CD4-positive, alpha-beta T cell treated with Interferon alpha-2 for 1 hour (primary cell): ENCODE measurements around the gene RUVBL1.
"Not testable (repeated sequence)": the region's sequence is repeated elsewhere in the genome, so short reads cannot be mapped to it uniquely, and the experiment has no call there.

Experiments used
- DNase-seq, 2 donors: peaks; one replicate each; pipeline ENCODE4 v3.0.0-alpha.2; 2020 to 2022

The RUVBL1 gene

DNA sequence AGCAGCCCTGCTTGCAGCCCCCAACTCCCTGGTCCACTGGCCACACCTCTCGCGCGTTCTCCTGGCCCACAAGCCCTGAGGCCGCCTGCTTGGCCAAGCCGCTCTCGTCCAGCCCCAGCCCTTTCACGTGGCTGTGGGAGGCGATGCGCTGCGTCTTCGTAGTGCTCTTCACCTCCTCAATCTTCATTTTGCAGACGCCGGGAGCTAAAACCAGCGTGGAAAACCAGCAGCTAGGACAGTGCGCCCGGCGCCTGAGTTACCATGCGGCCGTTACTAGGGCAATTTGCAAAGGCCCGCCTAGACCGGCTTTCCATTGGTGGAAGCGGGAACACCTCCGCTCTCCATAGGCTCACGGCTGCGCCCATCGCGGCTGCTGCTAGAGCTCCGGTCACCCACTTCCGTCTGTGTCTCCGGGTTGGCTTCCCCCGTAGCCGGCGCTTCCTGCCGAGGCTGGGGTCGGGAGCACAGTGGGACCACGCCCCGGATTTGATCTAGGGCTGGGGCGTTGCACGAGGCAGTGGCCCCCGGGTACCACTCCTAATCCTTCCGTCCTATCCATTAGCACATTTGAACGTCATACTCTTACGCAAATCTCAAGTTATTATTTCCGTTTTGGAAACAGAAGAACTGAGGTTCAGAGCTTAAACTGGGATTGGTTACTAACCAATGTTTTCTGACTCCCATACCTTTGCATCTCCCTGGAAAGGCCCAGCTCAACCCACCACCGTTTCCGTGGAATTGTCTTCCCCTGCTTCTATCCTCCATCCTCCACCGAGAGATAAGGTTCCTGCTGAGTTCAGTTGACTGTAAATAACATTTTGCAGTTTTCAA is at the start of gene RUVBL1:
Gene RUVBL1, minus strand, starts transcription at position 275 of the 831 bp plus-strand sequence. Its CDS starts 88 bp downstream, at position 187.
- peak; percentile 97 for DNase-seq

DNA sequence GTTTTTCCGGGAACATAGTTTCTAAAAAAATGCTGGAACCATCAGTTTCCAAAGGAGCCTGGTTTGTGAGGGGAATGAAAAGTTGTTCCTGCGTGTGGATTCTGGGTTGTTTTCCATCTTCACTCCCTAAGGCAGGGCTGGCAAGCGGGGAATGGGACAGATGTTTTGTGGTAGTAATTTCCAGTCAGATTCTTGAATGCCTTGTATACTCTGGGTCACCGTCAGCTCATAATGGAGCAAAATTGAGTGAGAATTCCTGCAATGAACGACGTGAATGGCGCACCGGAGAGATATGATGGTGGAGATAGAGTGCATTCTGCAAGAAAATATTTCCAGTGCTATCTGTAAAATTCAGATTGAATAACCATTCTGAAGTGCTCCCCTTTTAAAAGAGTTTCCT is 49.6 kb upstream of the RUVBL1 start:
- no peak for DNase-seq

DNA sequence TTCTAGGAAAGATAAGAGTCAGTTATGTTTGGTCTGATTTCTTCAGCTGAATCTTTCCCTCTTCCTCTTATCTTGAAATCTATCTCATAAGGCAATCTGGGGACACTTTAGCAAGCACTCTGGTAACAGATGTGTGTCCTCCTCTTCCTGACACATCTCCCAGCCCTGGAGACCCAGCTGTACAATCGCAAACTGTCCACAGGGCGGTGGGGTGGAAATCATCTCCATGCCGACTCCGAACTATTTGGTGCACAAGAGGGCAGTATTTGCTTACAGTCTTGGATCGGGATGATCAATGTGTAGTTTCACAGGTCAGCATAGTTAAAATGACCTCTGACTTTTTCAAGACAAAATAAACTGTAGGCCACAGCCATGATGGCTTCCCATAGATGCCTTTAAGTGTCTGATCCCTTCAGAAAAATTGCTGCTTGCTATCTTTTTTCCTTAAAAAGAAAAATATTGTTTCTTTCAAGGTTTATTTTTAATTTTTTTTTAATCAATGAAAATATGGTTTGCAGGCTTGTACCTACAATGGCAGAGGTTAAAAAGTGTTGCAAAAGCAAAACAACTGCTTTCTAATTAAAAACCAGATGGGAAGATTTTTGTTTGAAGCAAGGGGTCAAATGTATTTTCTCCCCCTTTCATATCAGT is 47.4 kb upstream of the RUVBL1 start:
- DNase-seq = peak in 1 of 2 donors; percentile 12

DNA sequence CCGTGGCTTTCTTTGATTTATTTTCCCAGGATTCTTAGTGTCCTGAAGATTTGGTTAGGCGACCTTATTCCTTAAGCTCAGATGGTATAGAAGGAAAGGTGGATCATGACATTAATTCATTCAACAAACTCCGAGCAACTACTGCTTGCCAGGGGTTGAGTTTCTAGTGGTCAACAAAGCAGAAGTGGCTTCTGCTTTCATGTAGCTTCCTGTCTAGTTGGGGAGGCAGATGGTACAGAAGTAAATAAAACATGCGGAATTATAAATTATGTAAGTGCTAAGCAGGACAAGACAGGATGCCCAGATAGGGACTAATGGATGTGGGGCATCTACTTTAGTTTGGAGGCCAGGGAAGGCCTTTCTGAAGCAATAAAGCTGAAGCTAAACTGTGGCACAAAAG is 45.2 kb upstream of the RUVBL1 start:
- no peak for DNase-seq

DNA sequence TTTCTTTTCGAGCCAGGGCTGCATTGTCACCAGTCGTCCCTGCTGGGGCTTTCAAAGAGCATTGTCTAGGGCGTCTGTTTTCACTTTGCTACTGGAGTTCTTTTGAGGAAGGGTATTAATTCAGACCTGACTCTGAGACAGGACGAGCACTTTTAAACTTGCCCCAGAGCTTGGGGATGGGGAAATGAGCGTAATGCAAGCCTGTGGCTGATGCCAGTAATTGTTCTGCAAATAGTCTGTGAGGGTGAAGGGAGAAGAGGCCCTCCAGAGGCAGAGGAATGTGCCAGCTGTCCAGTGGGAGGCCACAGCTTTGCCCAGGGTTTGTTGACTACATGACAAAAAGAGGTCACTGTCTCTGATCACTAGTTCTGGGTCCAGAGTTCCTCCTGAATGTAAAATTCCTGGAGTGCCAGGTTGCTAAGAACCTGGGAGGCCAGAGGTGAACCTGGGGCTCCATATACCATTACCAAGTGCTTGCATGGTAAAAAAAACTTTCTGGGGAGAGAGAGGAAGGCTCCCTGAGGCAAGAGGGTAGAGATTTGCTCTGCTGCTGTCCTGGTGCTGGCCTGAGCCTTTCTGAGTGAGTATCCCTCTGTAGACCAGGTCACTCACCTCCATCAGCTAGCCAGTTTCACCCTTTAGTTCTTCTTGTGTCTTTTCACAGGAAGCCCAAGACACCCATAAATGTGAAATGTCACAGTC is 44.5 kb upstream of the RUVBL1 start:
- DNase-seq = no peak

DNA sequence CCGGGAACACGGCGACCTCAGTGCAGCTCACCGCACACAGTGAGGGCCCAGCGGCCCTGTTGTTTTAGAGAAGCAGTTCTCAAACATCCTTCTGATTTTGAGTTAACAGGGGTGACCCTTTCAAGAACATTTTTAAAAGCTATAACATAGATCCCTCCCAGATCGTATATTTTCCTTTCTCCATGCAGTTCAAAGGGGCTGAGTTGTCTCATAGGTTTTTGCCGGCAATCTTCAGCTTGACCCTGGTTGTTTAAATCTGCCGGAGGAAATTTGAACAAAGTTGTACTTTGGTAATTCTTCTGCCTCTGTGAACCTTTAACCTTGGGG is 44.0 kb upstream of the RUVBL1 start:
- DNase-seq = no peak

DNA sequence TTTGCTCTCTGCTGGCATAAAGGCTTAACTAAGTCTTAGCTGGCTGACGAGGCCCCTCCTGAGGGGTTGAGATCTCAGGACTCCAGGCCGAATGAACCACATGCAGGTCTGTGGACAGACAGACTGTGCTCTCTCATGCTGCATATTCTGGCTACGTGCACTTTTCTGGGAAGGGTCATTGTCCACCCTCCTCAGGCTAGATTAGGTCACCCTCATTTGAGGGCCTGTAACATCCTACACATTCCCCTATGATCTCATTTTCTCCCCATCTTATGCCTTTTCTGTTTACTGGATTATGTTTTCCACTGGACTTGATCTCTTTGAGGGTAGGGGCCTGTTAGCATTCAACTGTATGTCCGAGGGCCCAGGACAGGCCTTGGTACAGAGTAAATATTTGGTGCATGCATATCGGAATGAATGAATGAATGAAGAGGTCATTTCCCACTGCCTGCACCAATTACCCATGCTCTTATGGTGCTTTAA is 43.4 kb upstream of the RUVBL1 start:
- DNase-seq = no peak

DNA sequence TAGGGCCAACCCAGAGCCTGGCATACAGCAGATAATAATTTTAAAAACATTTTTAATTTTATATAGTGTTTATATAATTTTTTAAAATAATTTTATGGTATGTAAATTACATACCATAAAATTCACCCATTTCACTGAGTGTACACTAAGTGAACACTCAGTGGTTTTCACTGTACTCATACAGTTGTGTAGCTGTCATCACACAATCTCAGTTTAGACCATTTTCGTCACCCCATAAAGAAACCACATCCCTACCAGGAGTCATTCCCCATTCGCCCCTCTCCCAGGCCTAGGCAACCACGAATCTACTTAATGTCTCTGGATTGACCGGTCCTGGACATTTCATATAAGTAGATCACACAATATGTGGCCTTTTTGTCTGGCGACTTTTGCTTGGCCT is 39.8 kb upstream of the RUVBL1 start:
- no peak for DNase-seq

DNA sequence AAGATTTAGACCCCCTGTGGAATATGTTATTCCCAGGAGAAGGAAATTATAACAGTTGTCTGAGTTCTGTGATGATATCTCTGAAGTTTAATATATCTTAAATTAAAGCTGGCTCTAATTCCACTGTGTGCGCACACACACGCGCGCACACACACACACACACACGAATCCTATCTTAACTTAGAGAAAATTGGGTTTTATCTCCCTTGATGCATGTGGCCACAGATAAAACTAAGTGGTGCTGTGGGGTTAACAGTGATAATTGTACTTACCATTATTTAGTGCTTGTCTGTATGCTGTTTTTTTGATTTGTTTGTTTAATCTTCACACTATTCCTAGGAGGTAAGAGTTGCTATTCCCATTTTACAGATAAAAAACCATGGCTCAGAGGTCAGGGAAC is 37.0 kb upstream of the RUVBL1 start:
- no peak for DNase-seq

DNA sequence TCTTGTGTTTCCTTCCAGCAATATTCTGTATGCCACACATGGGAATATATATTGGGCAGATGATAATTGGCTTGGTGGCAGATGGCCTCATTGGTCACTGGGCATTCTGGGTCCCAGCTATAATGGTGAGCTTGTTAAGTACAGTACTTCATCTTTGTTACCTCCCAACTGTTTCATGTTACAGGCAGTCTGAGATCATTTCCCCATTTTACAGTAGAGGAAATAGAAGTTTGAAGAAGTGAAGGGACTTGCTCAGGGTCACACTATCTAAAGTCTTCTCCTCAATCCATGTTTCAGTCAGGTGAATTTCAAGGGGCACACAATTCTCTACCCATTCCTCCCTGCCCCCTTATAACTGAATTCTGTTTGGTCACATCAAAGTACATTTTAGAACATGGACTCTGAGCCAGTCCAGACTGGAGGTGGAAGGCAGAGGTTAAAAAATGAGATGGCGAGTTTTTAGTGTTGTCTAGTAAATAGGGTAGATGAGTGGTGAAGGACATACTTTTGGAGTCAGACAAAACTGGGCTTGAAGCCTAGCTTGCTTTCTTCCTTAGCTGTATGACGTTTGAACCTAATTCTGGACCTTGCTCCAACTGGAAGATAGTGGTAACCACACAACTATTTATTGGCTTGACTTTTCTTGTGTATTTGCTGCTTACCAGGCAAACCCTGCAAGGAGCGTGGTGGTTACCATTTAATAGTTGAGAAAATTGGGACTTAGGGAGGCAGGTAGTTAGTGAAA is 32.2 kb upstream of the RUVBL1 start:
- no peak for DNase-seq

DNA sequence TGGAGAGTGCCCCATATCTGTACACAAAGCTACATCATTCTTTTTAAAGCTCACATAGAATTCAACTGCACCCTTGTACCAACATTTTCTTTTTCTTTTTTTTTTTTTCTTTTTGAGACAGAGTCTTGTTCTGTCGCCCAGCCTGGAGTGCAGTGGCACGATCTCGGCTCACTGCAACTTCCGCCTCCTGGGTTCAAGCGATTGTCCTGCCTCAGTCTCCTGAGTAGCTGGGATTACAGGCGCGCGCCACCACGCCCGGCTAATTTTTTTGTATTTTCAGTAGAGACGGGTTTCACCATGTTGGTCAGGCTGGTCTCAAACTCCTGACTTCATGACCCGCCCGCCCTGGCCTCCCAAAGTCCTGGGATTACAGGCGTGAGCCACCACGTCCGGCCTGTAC is 30.7 kb upstream of the RUVBL1 start:
- not testable (repeated sequence) for DNase-seq

DNA sequence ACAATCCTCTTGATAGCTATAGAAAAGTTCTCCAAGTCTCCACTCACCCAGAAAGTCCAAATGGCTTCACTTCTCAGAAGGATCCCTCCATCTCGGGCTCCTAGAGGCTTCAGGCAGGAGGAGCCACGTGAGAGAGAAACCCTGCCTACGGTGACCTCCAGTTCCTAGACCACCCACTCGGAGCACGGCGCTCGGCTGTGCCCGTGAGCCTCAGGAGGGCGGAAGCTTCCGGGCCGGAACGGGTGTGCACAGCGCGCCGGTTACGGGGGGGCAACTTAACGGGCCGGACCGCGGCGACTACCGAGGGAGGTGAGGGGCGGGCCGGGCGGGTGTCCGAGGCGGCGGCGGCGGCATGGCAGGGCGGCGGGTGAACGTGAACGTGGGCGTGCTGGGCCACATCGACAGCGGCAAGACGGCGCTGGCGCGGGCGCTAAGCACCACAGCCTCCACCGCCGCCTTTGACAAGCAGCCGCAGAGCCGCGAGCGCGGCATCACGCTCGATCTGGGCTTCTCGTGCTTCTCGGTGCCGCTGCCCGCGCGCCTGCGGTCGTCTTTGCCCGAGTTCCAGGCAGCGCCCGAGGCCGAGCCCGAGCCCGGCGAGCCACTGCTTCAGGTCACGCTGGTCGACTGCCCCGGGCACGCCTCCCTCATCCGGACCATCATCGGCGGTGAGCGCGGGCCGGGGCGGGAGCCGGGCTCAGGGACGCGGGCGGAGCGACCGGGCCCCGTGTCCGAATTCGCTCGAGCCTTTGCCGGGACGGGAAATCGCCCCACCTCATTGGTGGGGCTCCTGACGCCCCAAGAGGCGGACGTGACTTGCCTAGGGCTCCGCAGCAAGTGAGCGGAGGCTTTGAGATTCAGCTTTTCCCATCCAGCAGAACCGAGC is 29.8 kb upstream of the RUVBL1 start, which contains the start of gene EEFSEC:
Gene EEFSEC, plus strand, starts transcription at position 326 of the 886 bp plus-strand sequence. Its CDS starts 27 bp downstream, at position 353.
- peak; percentile 80 to 90 for DNase-seq

DNA sequence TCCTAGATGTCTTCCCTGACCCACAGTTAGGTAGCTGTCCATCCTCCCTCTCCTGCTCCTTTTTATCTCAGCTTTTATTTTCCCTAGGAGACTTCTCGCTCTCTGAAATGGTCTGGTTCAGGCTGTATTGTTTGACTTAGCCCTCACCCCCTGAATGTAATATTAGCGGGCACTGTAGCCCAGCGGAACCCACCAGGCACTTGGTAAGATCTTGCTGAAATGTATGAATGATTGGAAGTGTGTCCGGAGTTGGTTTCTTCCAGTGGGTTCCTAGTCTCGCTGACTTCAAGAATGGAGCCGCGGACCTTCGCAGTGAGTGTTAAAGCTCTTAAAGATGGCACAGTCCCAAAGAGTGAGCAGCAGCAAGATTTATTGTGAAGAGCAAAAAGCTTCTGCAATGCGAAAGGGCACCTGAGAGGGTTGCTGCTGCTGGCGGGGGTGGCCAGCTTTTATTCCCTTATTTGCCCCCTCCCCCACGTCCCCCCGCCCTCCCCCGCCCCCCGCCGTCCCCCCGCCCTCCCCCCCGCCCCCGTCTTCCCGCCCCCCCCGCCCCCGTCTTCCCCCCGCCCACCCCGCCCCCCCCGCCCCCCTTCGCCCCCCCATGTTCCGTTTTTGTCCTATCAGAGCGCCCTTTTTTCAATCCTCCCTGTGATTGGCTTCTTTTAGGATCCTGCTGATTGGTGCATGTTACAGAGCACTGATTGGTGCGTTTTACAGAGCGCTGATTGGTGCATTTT is 29.0 kb upstream of the RUVBL1 start:
- peak; percentile 74 to 86 for DNase-seq

DNA sequence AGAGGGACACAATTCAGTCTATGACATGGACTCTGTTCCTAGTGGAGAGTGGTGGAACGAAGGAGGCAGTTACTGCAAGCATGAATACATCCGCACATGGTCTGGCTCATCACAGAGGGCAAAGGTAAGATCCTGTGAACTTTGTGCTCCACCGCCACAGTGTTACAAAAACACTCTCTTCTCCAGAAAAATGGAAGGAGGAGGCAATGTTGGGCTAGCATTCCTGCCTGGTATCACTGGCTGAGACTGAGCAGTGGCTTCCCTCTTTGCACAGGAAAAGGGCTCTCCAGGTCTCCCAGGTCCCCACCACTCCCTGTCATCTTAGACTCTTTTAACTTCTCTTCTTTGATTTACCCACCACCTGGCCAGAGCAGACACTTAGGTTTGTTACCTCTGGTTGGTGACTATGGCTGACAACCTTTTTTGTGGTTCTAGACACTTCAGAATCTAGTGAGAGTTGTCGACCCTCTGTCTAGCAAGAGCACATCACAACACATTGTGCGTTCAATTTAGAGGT is 28.2 kb upstream of the RUVBL1 start:
- DNase-seq = no peak

DNA sequence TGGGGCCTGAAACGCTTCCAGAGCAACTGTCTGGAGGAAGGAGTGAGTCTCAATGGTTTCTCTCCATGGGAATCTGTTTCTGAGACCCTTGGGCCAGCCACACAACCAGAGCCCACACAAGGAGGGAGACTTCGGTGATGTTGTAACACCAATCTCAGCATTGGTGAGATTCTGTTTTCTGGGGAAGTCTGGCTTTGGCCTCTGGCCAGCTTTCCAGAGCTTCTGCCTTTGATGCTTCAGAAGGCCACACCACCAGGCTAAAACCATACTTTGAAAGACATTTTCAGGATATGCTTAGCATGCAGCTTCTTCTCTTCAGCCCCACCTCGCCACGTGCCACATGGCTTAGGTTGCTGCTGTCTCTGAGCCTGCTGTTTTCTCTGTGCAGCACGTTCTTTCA is 26.0 kb upstream of the RUVBL1 start:
- DNase-seq = no peak

DNA sequence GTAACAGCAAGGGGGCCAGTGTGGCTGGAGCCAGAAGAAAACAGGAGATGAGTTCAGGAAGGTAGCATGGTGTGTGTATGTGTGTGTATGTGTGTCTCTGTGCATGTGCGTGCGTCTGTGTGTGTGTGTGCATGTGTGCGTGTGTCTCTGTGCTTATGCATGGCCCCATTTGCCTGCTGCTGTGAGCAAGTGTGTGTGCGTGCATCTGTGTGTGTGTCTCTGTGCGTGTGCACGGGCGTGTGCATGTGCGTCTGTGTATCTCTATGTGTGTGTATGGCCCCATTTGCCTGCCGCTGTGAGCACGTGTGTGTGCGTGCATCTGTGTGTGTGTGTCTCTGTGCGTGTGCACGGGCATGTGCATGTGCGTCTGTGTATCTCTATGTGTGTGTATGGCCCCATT is 22.6 kb upstream of the RUVBL1 start:
- no peak for DNase-seq

DNA sequence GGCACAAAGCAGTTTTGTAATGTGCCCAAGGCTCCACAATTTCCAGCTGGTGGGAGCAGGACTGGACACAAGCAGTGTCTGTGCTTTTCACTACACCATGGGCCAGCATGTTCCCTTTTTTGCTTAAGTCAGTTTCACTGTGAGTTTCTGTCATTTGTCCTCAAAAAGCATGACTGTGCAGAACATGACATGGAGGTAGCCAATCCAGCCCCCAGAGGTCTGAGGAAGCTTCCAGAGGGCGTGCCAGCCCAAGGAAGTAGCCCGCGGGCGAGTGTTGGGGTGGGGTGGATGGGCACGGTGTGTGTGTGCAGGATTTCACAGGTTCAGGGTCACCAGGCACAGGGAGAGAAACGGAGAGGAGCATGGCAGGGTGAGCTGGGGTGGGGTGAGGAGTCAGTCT is 21.7 kb upstream of the RUVBL1 start:
- peak in 1 of 2 donors; percentile 21 for DNase-seq

DNA sequence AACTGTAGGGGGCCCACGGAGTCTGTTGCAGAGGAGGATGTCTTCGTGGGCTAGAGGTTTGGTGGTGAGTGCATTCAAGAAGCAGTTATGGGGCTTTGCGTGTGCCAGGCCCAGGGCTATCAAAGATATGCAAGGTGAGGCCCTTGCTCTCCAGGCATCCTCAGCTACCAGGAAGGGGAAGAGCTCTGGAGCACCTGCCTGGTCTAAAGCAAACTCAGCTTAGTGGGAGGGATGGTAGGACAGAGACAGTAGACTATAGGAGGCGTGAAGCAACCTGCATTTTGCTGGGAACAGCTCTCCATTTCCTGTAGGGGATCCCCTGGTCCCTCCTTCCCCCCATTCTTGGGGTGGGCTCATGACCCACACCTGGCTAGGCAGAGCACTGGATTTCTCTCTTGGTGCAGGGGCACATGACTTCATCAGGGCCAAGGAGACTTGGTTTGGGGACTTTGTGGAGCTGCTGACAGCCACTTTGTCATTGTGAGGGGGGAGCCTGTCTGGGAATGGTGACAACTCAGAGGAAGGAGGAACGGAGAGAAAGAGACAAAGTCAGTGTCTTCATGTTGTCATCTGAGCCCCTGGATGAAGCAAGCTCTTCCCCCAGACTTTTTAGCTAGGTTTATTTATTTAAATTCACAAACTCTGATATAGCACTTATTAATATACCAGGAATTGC is 21.0 kb upstream of the RUVBL1 start:
- no peak for DNase-seq

DNA sequence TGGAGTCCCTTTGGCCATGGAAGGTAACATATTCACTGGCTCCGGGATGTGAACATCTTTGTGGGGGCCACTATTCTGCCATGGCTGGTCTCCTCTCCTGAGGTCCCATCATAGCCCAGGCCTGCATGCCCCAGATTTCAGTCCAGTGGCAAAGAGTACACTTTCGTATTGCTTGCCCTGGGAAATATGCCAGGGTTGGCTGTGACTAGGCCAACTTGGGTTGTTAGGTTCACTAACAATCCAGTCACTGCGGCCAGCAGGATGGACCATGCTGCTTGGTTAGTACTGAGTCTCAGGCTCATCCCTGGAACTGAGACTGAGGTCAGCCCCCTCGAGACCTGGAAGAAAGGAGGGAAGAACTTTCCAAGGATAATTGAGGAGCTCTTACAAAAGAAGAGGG is 19.9 kb upstream of the RUVBL1 start:
- no peak for DNase-seq

DNA sequence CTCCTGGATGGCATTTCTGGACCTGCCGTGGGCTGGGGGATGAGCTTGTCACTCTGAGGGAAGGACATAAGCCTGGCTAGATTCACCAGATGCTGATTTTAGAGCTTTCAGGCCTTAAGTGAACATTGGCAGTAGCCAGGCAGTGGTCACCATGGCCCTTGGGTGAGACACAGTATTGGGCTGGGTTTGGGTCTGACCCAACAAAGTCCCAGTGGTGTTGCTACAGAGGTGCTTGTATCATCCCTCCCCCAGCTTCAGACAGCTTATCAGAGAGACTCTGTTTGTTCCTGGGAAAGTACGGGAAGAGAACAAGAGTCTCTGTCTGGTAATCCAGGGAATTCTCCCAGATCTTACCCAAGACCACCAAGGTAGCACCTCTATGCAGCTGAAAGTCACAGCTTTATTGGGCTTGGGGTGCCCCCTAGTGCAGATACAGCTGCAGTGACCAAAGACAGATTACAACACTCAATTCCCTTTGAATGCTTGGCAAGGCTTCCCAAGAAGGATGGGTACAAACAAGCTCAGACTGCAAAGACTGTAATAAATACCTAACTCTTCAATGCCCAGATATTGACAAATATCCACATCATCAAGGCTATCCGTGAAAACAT is 9.8 kb upstream of the RUVBL1 start:
- DNase-seq = peak; percentile 42 to 66
